Neural cell (in vitro differentiated cells): ENCODE data around the gene SNCB. TPM values are rescaled to one million over a fixed set of nuclear protein-coding genes. Genes with fewer than 3 reads are reported as not detected.
A peak's percentile ranks its signal among the peaks of the same experiment; 100 is the strongest.

Source experiments
- H2AFZ ChIP-seq: fragments of 200-600, 300-800 bp; sonication (generic), shearing (Covaris generic); 2 replicates; pipeline ENCODE4 v1.6.0; 2014; ENCODE audit warnings: low read depth, mild to moderate bottlenecking, antibody characterized with exemption, low read length, moderate library complexity
- H3F3A ChIP-seq: fragments of 200-600 bp; shearing (Covaris generic); 2 replicates; pipeline ENCODE4 v1.6.1; 2016; ENCODE audit warnings: mild to moderate bottlenecking, moderate library complexity, mixed read lengths, antibody characterized with exemption, low read length; ENCODE audit not compliant: insufficient read depth, poor library complexity, severe bottlenecking
- H3K27ac ChIP-seq: fragments of 200-600, 300-800 bp; sonication (generic), shearing (Covaris generic); 2 replicates; pipeline ENCODE4 v1.5.1; 2014; ENCODE audit warnings: mild to moderate bottlenecking, low read length, moderate library complexity
- H3K27me3 ChIP-seq: fragments of 300-800, 200-600 bp; sonication (generic), shearing (Covaris generic); 2 replicates; pipeline ENCODE4 v1.6.0; 2014; ENCODE audit warnings: mild to moderate bottlenecking, low read depth, low read length, moderate library complexity; ENCODE audit not compliant: insufficient read depth
- H3K36me3 ChIP-seq: fragments of 300-800, 200-600 bp; sonication (generic), shearing (Covaris generic); 2 replicates; pipeline ENCODE4 v1.5.1; 2014; ENCODE audit warnings: mild to moderate bottlenecking, antibody characterized with exemption, low read length, moderate library complexity; ENCODE audit not compliant: insufficient read depth
- H3K4me2 ChIP-seq: fragments of 300-800, 200-600 bp; sonication (generic), shearing (Covaris generic); 2 replicates; pipeline ENCODE4 v1.6.0; 2014; ENCODE audit warnings: mild to moderate bottlenecking, low read length
- H3K4me3 ChIP-seq: fragments of 300-800, 200-600 bp; sonication (generic), shearing (Covaris generic); 2 replicates; pipeline ENCODE4 v1.5.1; 2014; ENCODE audit warnings: mild to moderate bottlenecking, low read length, moderate library complexity
- H3K79me2 ChIP-seq: fragments of 200-600 bp; shearing (Covaris generic); replicated peaks from 2 replicates; pipeline ENCODE4 v1.6.0; 2014; ENCODE audit warnings: mild to moderate bottlenecking, low read length, moderate library complexity; ENCODE audit not compliant: insufficient read depth
- H3K9ac ChIP-seq: fragments of 300-800, 200-600 bp; sonication (generic), shearing (Covaris generic); 2 replicates; pipeline ENCODE4 v1.6.1; 2016; ENCODE audit warnings: mild to moderate bottlenecking, low read length, mixed read lengths
- H3K9me2 ChIP-seq: fragments of 200-600 bp; shearing (Covaris generic); 2 replicates; pipeline ENCODE4 v1.6.1; 2016; ENCODE audit warnings: mild to moderate bottlenecking, low read length, mixed read lengths; ENCODE audit not compliant: insufficient read depth
- H3K9me3 ChIP-seq: fragments of 200-600, 300-800 bp; sonication (generic), shearing (Covaris generic); 2 replicates; pipeline ENCODE4 v1.6.1; 2016; ENCODE audit warnings: mild to moderate bottlenecking, mixed run types, low read length, moderate library complexity, mixed read lengths
- H4K20me1 ChIP-seq: fragments of 200-600 bp; shearing (Covaris generic); 2 replicates; pipeline ENCODE4 v1.6.1; 2016; ENCODE audit warnings: mild to moderate bottlenecking, mixed run types; ENCODE audit not compliant: insufficient read depth
- CTCF ChIP-seq: fragments of 450-650 bp; IDR thresholded peaks from 2 replicates; pipeline ENCODE4 v1.5.1; 2014; ENCODE audit warnings: antibody characterized with exemption, mild to moderate bottlenecking, moderate library complexity; ENCODE audit not compliant: poor library complexity, severe bottlenecking
- EP300 ChIP-seq: fragments of 450-650 bp; conservative IDR thresholded peaks from 2 replicates; pipeline ENCODE4 v1.6.1; 2014; ENCODE audit warnings: antibody characterized with exemption, mild to moderate bottlenecking, moderate library complexity; ENCODE audit not compliant: poor library complexity, severe bottlenecking
- EZH2 ChIP-seq: fragments of 200-600, 300-800 bp; shearing (Covaris generic), sonication (generic); IDR thresholded peaks from 2 replicates; pipeline ENCODE4 v1.6.1; 2014; ENCODE audit warnings: antibody characterized with exemption, low read length, borderline replicate concordance, mild to moderate bottlenecking; ENCODE audit not compliant: insufficient read depth, poor library complexity, severe bottlenecking
- MXI1 ChIP-seq: fragments of 450-650 bp; conservative IDR thresholded peaks from 2 replicates; pipeline ENCODE4 v1.6.1; 2014; ENCODE audit warnings: antibody characterized with exemption, mild to moderate bottlenecking; ENCODE audit not compliant: poor library complexity, severe bottlenecking
- POLR2AphosphoS5 ChIP-seq: IDR thresholded peaks from 2 replicates; pipeline ENCODE4 v1.6.1; 2012
- RAD21 ChIP-seq: fragments of 450-650 bp; conservative IDR thresholded peaks from 2 replicates; pipeline ENCODE4 v1.6.1; 2014; ENCODE audit warnings: antibody characterized with exemption, mild to moderate bottlenecking, moderate library complexity
- REST ChIP-seq: IDR thresholded peaks from 2 replicates; pipeline ENCODE4 v1.6.1; 2012; ENCODE audit warnings: borderline replicate concordance
- SMC3 ChIP-seq: fragments of 450-650 bp; conservative IDR thresholded peaks from 2 replicates; pipeline ENCODE4 v1.6.1; 2014; ENCODE audit warnings: antibody characterized with exemption, mild to moderate bottlenecking, moderate library complexity; ENCODE audit not compliant: poor library complexity
- TAF1 ChIP-seq: IDR thresholded peaks from 2 replicates; pipeline ENCODE4 v1.6.1; 2012; ENCODE audit warnings: low read depth
- polyA minus RNA-seq: library from RNA; depleted of rRNA, polyadenylated mRNA; stranded (reverse); fragments of >200 nt; gene quantifications from 2 replicates; pipeline ENCODE4 v1.2.3, GENCODE V29; 2014
- polyA plus RNA-seq: library from polyadenylated mRNA; depleted of rRNA; stranded (reverse); fragments of >200 nt; gene quantifications from 2 replicates; pipeline ENCODE4 v1.2.3, GENCODE V29; 2014

SNCB gene
- polyA plus RNA-seq (10.1 and 12.5 TPM in 2 replicates), polyA minus RNA-seq (7.3 and 8.1 TPM in 2 replicates)

- H3K9ac ChIP-seq, result peak within 1 kb of the TSS; percentile 76
- no peaks in the 10 kb centered on the region for H3K79me2 ChIP-seq
- H3K4me2 ChIP-seq, result peak within 1 kb of the TSS; percentile 89
- H4K20me1 ChIP-seq, result no peaks in the 10 kb centered on the region
- H3K4me3 ChIP-seq, result peak within 1 kb of the TSS; percentile 85
- H3K9me3 ChIP-seq, result no peaks in the 10 kb centered on the region
- H3F3A ChIP-seq, result no peaks in the 10 kb centered on the region
- H3K27me3 ChIP-seq, result peaks cover 50% of the 10 kb centered on the region
- peak within 1 kb of the TSS; percentile 37 for H3K27ac ChIP-seq
- no peaks in the 10 kb centered on the region for H3K9me2 ChIP-seq
- no peaks in the 10 kb centered on the region for H3K36me3 ChIP-seq
- H2AFZ ChIP-seq, result no peak within 1 kb of the TSS
- peak; percentile 42 for TF ChIP-seq CTCF
- TF ChIP-seq EZH2, result no peak
- peak; percentile 55 for TF ChIP-seq MXI1
- TF ChIP-seq SMC3, result no peak
- TF ChIP-seq EP300, result no peak
- TF ChIP-seq RAD21, result peak; percentile 18
- no peak for TF ChIP-seq REST
- TF ChIP-seq TAF1, result no peak
- TF ChIP-seq POLR2AphosphoS5, result peak; percentile 41
Observed at GRCh38 chr5:176629853-176630680, at the start of gene SNCB, which contains the start of gene EIF4E1B. TSS of gene SNCB (minus strand) at chr5:176630534. CDS start at chr5:176629654, 880 bp downstream. TSS of gene EIF4E1B (plus strand) at chr5:176630675. CDS start at chr5:176642788, 12,113 bp downstream.

- no peak overlapping the region for H3K4me3 ChIP-seq
- no peak overlapping the region for H3K27ac ChIP-seq
- TF ChIP-seq EZH2 (no peak), SMC3 (no peak), POLR2AphosphoS5 (no peak), REST (no peak), CTCF (no peak), EP300 (no peak), MXI1 (no peak), RAD21 (no peak), TAF1 (no peak)
- H3K9me3 ChIP-seq, result no peaks in the 10 kb centered on the region
- H2AFZ ChIP-seq, result no peak overlapping the region
- H3K9me2 ChIP-seq, result no peaks in the 10 kb centered on the region
- no peaks in the 10 kb centered on the region for H4K20me1 ChIP-seq
- no peaks in the 10 kb centered on the region for H3F3A ChIP-seq
- H3K79me2 ChIP-seq, result no peaks in the 10 kb centered on the region
- H3K36me3 ChIP-seq, result no peaks in the 10 kb centered on the region
- no peaks in the 10 kb centered on the region for H3K27me3 ChIP-seq
- H3K4me2 ChIP-seq, result no peak overlapping the region
- no peak overlapping the region for H3K9ac ChIP-seq
Observed at GRCh38 chr5:176679365-176680225, 49.3 kb upstream of the SNCB start.
